Suprapubic skin (tissue), 4 donors: ENCODE measurements around the gene NAP1L5. TPM values are rescaled to one million over a fixed set of nuclear protein-coding genes. Genes with fewer than 3 reads are reported as not detected.

Experiments
- DNase-seq, 2 donors: peaks; one replicate each; pipeline ENCODE4 v3.0.0-alpha.2; 2019; ENCODE audit warnings: low spot score in 2 of 2
- H3K27ac ChIP-seq: fragments of 200-600 bp; sonication (generic); one replicate; pipeline ENCODE4 v1.5.1; 2019
- H3K27me3 ChIP-seq: fragments of 200-600 bp; sonication (generic); one replicate; pipeline ENCODE4 v1.5.1; 2019
- H3K36me3 ChIP-seq: fragments of 200-600 bp; sonication (generic); one replicate; pipeline ENCODE4 v1.5.1; 2019
- H3K4me1 ChIP-seq: fragments of 200-600 bp; sonication (generic); one replicate; pipeline ENCODE4 v1.5.1; 2019
- H3K4me3 ChIP-seq: fragments of 200-600 bp; sonication (generic); one replicate; pipeline ENCODE4 v1.5.1; 2019; ENCODE audit warnings: mild to moderate bottlenecking
- H3K9me3 ChIP-seq: fragments of 200-600 bp; sonication (generic); one replicate; pipeline ENCODE4 v1.5.1; 2019
- CTCF ChIP-seq, 2 donors: fragments of 200-600 bp in 1 of 2; fragments of 450-650 bp in 1 of 2; sonication (generic) in 1 of 2; IDR thresholded peaks; one replicate each; pipeline ENCODE4 v1.5.1; 2016 to 2019; ENCODE audit warnings: antibody characterized with exemption in 2 of 2, mild to moderate bottlenecking in 1 of 2, moderate library complexity in 1 of 2
- EP300 ChIP-seq: sonication (generic); formaldehyde crosslinking; IDR thresholded peaks from one replicate; pipeline ENCODE4 v1.6.1; 2017; ENCODE audit warnings: antibody characterized with exemption
- POLR2A ChIP-seq, 2 donors: fragments of 450-650 bp; IDR thresholded peaks; one replicate each; pipeline ENCODE4 v1.6.1; 2017; ENCODE audit warnings: antibody characterized with exemption in 2 of 2, mild to moderate bottlenecking in 2 of 2, moderate library complexity in 2 of 2
- POLR2AphosphoS5 ChIP-seq, 3 donors: sonication (generic); formaldehyde crosslinking; IDR thresholded peaks; one replicate each; pipeline ENCODE4 v1.6.1; 2017; ENCODE audit warnings: antibody characterized with exemption in 3 of 3
- WGBS: methylation state at CpG from one replicate; pipeline ENCODE4 v1.1.5; 2018; 5-methylcytosine and 5-hydroxymethylcytosine counted together
- total RNA-seq, 4 donors: library from RNA; depleted of rRNA; stranded (reverse); fragments of >200 nt; gene quantifications; one replicate each; pipeline ENCODE4 v1.1.0, GENCODE V29; 2016

The NAP1L5 gene
- total RNA-seq, 4 donors from 2014 or later = 1.1 to 2.4 (median 2.0) TPM

- Histone ChIP-seq H3K36me3 (peaks cover 58% of the 10 kb centered on the region), H3K4me1 (no peaks in the 10 kb centered on the region), H3K27ac (no peak overlapping the region), H3K27me3 (no peaks in the 10 kb centered on the region), H3K9me3 (no peaks in the 10 kb centered on the region), H3K4me3 (no peak overlapping the region)
- TF ChIP-seq CTCF (IDR thresholded peaks at IDR 0.05) (no peak), POLR2AphosphoS5 (IDR thresholded peaks at IDR 0.05) (no peak), POLR2A (IDR thresholded peaks at IDR 0.05) (no peak), EP300 (no peak)
- DNase-seq = no peak
These were observed 23.1 kb downstream of the NAP1L5 start for GRCh38 chr4:88674565-88674964.

DNA sequence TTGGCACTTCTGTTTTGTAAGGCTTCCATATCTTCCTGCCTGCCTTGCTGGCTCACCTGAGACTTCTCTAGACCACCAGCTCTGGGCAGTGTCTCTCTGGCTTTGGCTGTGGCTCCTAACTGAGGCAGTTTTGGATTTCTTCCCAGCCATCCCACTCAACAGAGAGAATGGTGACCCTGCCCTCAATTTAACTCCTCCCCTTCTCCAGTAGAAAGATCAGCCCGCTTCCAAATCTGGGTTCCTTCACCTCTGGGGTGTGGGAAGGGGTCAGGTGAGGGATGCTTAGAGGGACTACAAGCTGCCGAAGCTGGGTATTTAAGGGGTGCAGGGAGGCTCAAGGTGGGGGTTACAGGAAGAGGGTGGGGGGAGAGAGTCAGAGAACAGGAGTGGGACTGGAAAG, 23.7 kb downstream of the NAP1L5 start:
- TF ChIP-seq CTCF (IDR thresholded peaks at IDR 0.05) = no peak
- no peak for TF ChIP-seq POLR2AphosphoS5 (IDR thresholded peaks at IDR 0.05)
- no peak for TF ChIP-seq EP300
- TF ChIP-seq POLR2A (IDR thresholded peaks at IDR 0.05) = no peak
- no peak overlapping the region for H3K4me3 ChIP-seq
- WGBS = 88% methylated on average over 2 of the region's 2 CpGs
- no peaks in the 10 kb centered on the region for H3K27me3 ChIP-seq
- H3K4me1 ChIP-seq = no peaks in the 10 kb centered on the region
- no peaks in the 10 kb centered on the region for H3K9me3 ChIP-seq
- DNase-seq = no peak
- H3K36me3 ChIP-seq = peaks cover 57% of the 10 kb centered on the region
- H3K27ac ChIP-seq = no peak overlapping the region

DNA sequence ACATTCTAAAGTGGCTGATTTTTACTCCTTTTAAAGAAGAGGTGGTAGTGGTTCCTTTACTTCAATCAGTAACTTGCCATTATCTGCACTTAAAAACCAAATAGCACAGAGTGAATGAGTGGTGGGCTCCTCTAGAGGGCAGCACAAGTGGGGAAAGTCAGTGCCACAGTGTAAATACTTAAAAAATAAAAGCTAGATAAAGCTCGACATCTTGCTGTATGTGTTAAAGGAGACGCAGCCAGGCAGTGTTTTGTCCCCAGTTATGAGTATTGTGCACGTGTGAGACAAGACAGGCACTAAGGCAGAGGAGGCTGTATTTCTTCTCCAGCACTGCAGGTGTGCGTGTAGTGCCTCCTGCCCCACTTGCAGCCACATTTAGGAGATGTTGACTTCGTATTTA, 24.6 kb downstream of the NAP1L5 start:
- H3K9me3 ChIP-seq = no peaks in the 10 kb centered on the region
- 72% methylated on average over 5 of the region's 5 CpGs for WGBS

GRCh38 chr4:88661739-88662138, 35.9 kb downstream of the NAP1L5 start:
- no peak overlapping the region for H3K4me3 ChIP-seq
- H3K9me3 ChIP-seq = no peaks in the 10 kb centered on the region
- DNase-seq = no peak
- H3K36me3 ChIP-seq = peaks cover 28% of the 10 kb centered on the region
- H3K27ac ChIP-seq = no peak overlapping the region
- H3K4me1 ChIP-seq = peaks cover 5% of the 10 kb centered on the region
- 95% methylated on average over 2 of the region's 2 CpGs for WGBS
- no peaks in the 10 kb centered on the region for H3K27me3 ChIP-seq
- TF ChIP-seq EP300 = no peak
- no peak for TF ChIP-seq CTCF (IDR thresholded peaks at IDR 0.05)
- TF ChIP-seq POLR2AphosphoS5 (IDR thresholded peaks at IDR 0.05) = no peak
- no peak for TF ChIP-seq POLR2A (IDR thresholded peaks at IDR 0.05)

More for the DNA sequence above, 24.6 kb downstream of the NAP1L5 start:
- TF ChIP-seq CTCF (IDR thresholded peaks at IDR 0.05) (no peak), EP300 (no peak), POLR2AphosphoS5 (IDR thresholded peaks at IDR 0.05) (no peak)
- Histone ChIP-seq H3K4me3 (no peak overlapping the region), H3K4me1 (no peaks in the 10 kb centered on the region), H3K27ac (no peak overlapping the region), H3K27me3 (no peaks in the 10 kb centered on the region), H3K36me3 (peaks cover 53% of the 10 kb centered on the region)
- DNase-seq = no peak

DNA sequence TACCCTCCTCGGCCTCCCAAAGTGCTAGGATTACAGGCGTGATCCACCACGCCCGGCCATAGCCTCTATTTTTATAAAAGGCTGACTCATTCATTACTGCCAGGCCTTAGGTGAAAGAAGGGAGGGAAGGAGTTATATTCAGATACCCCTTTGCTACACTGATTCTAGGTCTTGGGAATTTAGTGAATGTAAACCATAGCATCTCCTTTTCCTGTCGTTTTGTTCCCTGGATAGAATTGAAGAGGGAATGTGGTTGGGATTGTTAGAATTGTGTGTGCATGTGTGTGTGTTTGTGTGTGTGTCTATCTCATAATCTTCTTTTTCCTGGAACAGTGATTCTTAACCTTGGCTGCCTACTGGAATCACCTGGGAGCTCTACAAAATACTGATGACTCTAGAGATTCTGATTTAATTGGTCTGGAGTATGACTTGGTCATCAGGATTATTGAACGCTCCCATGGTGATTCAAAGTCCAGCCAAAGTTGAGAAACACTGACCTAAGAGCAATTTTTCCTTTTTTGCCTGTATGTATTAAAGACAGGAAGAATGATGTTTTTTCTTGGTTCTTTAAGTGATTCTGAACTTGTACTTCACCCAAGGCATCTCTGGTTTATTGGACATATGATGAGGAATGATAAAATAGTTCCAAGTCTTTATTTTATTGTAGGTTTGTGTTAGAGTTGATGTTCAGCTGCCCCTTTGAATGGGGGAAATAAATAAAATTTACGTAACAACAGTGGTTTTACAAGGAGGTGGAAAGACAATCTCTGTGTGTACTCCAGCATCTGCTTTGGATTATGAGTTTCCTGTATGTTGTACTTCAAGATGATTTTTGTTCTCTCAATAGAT, 37.0 kb downstream of the NAP1L5 start:
- H3K9me3 ChIP-seq = no peaks in the 10 kb centered on the region
- H3K36me3 ChIP-seq = peaks cover 39% of the 10 kb centered on the region
- no peak for DNase-seq
- TF ChIP-seq EP300 (no peak), POLR2A (IDR thresholded peaks at IDR 0.05) (no peak), POLR2AphosphoS5 (IDR thresholded peaks at IDR 0.05) (no peak), CTCF (IDR thresholded peaks at IDR 0.05) (no peak)
- no peak overlapping the region for H3K4me3 ChIP-seq
- no peak overlapping the region for H3K27ac ChIP-seq
- WGBS = 76% methylated on average over 7 of the region's 7 CpGs
- H3K4me1 ChIP-seq = peaks cover 5% of the 10 kb centered on the region
- no peaks in the 10 kb centered on the region for H3K27me3 ChIP-seq
